ENCODE results near the gene NPPA. TPM values are rescaled to one million over a fixed set of nuclear protein-coding genes. Genes with fewer than 3 reads are reported as not detected.

The NPPA gene
- total and polyA plus RNA-seq, 10 of the 15 experiments (the other 5 are each of a cell fraction or from before 2014, with no cell fraction given) = 0.31 to 0.39 TPM; not detected in 8

GRCh38 chr1:11800391-11800755 is 47.2 kb downstream of the NPPA start:
- SMC1A ChIA-PET (ENCODE audit: uncharacterized antibody, unreplicated experiment) = no interaction called here
- Histone ChIP-seq H3K4me2 (ENCODE audit: control insufficient read depth, insufficient read depth) (no peak overlapping the region), H3K79me2 (ENCODE audit: control insufficient read depth, insufficient read depth, low read length) (peaks cover 11% of the 10 kb centered on the region), H4K20me1 (ENCODE audit: control insufficient read depth, insufficient read depth) (no peaks in the 10 kb centered on the region), H3K27me3 (replicated peaks in 1 of 2; ENCODE audit: control insufficient read depth in 2 of 2, insufficient read depth in 2 of 2, low read length in 1 of 2) (no peaks in the 10 kb centered on the region), H3K4me1 (ENCODE audit: control insufficient read depth, insufficient read depth, low read length) (peaks cover 8% of the 10 kb centered on the region), H3K9me3 (replicated peaks; ENCODE audit: control insufficient read depth, insufficient read depth, low read length) (no peaks in the 10 kb centered on the region), H3K27ac (ENCODE audit: control insufficient read depth, insufficient read depth) (no peak overlapping the region), H2AFZ (ENCODE audit: control insufficient read depth, low read depth, low read length) (no peak overlapping the region), H3K36me3 (ENCODE audit: control insufficient read depth in 2 of 2, insufficient read depth in 2 of 2, low read length in 1 of 2) (peaks cover 0 to 5% of the 10 kb centered on the region in 2 experiments; a peak in 3 of 4 replicates), H3K9ac (ENCODE audit: control insufficient read depth, insufficient read depth, low read length) (no peak overlapping the region), H3K4me3 (no peak overlapping the region)
- no TSS peak for BruUV-seq (replicated peaks)
- 93% methylated on average over 8 of the region's 8 CpGs for WGBS (ENCODE audit: insufficient coverage, insufficient replicate concordance, low lambda C conversion rate, missing lambda C conversion rate)
- no peak for FAIRE-seq
- in situ Hi-C loops (cut with MboI) (no loop called here), intact Hi-C loops (cut with micrococcal nuclease; ENCODE audit: unreplicated experiment) (no loop called here)
- ATAC-seq = no peak
- RAD21 ChIA-PET (ENCODE audit: unreplicated experiment) = no interaction called here
- TF ChIP-seq ZZZ3 (IDR thresholded peaks at IDR 0.05; ENCODE audit: control insufficient read depth, insufficient read length, low read depth) (no peak), SREBF1 (IDR thresholded peaks at IDR 0.05; ENCODE audit: low read length) (no peak), SP1 (IDR thresholded peaks at IDR 0.05; ENCODE audit: low read depth, low read length) (no peak), E2F4 (IDR thresholded peaks at IDR 0.05; ENCODE audit: low read depth, low read length) (no peak), SMAD5 (IDR thresholded peaks at IDR 0.05; ENCODE audit: low read depth) (no peak), NRF1 (conservative IDR thresholded peaks at IDR 0.05; ENCODE audit: low read depth, low read length) (no peak), IRF3 (IDR thresholded peaks at IDR 0.05) (no peak), HCFC1 (IDR thresholded peaks at IDR 0.05; ENCODE audit: low read length) (no peak), CTCF (IDR thresholded peaks at IDR 0.05 in 2 of 3, conservative IDR thresholded peaks at IDR 0.05 in 1 of 3; ENCODE audit: control insufficient read depth in 2 of 3, extremely low read depth in 1 of 3, insufficient read depth in 1 of 3, low read depth in 3 of 3, low read length in 3 of 3) (no peak), MTA3 (IDR thresholded peaks at IDR 0.05; ENCODE audit: borderline replicate concordance, low read length) (no peak), MLLT1 (IDR thresholded peaks at IDR 0.05) (no peak), CBX5 (IDR thresholded peaks at IDR 0.05; ENCODE audit: low read depth) (no peak), POU2F2 (IDR thresholded peaks at IDR 0.05; ENCODE audit: borderline replicate concordance, low read depth, low read length) (no peak)
- POLR2A ChIA-PET = no interaction called here
- DNase-seq (ENCODE audit: low read depth, low spot score) = no peak
- CTCF ChIA-PET = no interaction called here

Data from GM12878 (cell line).